Measurements from ENCODE around the gene DBNL.

- TF ChIP-seq, protein P1, sequence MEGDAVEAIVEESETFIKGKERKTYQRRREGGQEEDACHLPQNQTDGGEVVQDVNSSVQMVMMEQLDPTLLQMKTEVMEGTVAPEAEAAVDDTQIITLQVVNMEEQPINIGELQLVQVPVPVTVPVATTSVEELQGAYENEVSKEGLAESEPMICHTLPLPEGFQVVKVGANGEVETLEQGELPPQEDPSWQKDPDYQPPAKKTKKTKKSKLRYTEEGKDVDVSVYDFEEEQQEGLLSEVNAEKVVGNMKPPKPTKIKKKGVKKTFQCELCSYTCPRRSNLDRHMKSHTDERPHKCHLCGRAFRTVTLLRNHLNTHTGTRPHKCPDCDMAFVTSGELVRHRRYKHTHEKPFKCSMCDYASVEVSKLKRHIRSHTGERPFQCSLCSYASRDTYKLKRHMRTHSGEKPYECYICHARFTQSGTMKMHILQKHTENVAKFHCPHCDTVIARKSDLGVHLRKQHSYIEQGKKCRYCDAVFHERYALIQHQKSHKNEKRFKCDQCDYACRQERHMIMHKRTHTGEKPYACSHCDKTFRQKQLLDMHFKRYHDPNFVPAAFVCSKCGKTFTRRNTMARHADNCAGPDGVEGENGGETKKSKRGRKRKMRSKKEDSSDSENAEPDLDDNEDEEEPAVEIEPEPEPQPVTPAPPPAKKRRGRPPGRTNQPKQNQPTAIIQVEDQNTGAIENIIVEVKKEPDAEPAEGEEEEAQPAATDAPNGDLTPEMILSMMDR (IDR thresholded peaks at IDR 0.05) = no peak
- TF ChIP-seq POLR2AphosphoS5 (IDR thresholded peaks at IDR 0.05; ENCODE audit: insufficient read depth in 1 of 2, low read depth in 1 of 2) (no peak), POLR2A (IDR thresholded peaks at IDR 0.05) (no peak)
These were observed 35.6 kb downstream of the DBNL start for GRCh38 chr7:44080118-44080517.
